ENCODE data around the gene PFKFB3.

- no peak for TF ChIP-seq GATA2 (IDR thresholded peaks at IDR 0.05; ENCODE audit: low read depth, low read length)
- TF ChIP-seq GATA3 (IDR thresholded peaks at IDR 0.05; ENCODE audit: low read depth, low read length): no peak
Measured at GRCh38 chr10:6272126-6272525, 69.4 kb downstream of the PFKFB3 start.
